Tibial nerve (tissue), 4 donors: ENCODE results near the gene SLC4A3.

Experiments
- EP300 ChIP-seq, 2 donors: sonication (generic); formaldehyde crosslinking; IDR thresholded peaks; one replicate each; pipeline ENCODE4 v1.6.1; 2017; ENCODE audit warnings: antibody characterized with exemption in 2 of 2, mild to moderate bottlenecking in 1 of 2
- POLR2A ChIP-seq, 2 donors: fragments of 450-650 bp; IDR thresholded peaks; one replicate each; pipeline ENCODE4 v1.6.1; 2017; ENCODE audit warnings: antibody characterized with exemption in 2 of 2, mild to moderate bottlenecking in 2 of 2, moderate library complexity in 2 of 2
- TF ChIP-seq, protein P1 (sequence below), 5 experiments: fragments of 200-600 bp in 3 of 5; fragments of 450-650 bp in 2 of 5; sonication (generic) in 3 of 5; IDR thresholded peaks; one replicate each; pipeline ENCODE4 v1.5.1; 2016 to 2019; ENCODE audit warnings: antibody characterized with exemption in 5 of 5, mild to moderate bottlenecking in 3 of 5, moderate library complexity in 2 of 5

DNA sequence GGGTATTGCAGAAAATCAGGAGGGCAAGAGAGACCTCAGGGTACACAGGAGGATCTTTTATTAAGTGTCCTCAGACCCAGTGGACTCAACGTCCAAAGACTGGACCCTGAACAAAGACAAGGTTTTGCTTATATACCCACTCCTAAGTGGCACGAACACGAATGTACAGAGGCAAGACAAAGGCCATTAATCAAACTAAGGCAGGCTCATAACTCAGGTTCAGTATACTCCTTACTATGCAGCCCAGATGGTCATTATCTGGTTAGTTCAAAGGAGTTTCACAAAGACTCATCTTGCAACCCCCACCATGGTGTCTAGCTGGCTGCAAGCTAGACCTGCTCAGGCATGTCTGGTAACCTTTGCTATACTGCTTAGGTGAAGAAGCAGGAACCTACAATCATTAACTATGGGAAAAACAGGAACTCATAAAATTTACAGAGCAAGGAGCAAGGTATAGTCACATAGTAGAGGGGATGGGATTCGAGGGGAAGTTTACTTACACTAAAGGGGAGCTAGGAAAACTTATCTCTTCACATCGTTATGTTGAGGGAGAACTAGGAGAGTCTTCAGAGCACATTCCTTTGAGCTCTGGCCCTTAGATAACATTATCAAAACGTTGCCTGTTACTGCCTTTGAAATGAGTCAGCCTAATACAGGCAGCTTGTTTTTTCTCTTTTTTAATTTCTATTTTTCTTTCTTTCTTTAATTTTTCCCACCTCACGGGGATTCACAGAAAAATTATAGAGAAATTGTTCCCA, 33.9 kb downstream of the SLC4A3 start:
- TF ChIP-seq, protein P1, sequence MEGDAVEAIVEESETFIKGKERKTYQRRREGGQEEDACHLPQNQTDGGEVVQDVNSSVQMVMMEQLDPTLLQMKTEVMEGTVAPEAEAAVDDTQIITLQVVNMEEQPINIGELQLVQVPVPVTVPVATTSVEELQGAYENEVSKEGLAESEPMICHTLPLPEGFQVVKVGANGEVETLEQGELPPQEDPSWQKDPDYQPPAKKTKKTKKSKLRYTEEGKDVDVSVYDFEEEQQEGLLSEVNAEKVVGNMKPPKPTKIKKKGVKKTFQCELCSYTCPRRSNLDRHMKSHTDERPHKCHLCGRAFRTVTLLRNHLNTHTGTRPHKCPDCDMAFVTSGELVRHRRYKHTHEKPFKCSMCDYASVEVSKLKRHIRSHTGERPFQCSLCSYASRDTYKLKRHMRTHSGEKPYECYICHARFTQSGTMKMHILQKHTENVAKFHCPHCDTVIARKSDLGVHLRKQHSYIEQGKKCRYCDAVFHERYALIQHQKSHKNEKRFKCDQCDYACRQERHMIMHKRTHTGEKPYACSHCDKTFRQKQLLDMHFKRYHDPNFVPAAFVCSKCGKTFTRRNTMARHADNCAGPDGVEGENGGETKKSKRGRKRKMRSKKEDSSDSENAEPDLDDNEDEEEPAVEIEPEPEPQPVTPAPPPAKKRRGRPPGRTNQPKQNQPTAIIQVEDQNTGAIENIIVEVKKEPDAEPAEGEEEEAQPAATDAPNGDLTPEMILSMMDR (IDR thresholded peaks at IDR 0.05): no peak
- TF ChIP-seq POLR2A (IDR thresholded peaks at IDR 0.05): no peak
- TF ChIP-seq EP300 (IDR thresholded peaks at IDR 0.05): no peak
